Muscle layer of duodenum (tissue), 2 donors: ENCODE data around the gene DIRAS3.
"Not testable (repeated sequence)": the region's sequence is repeated elsewhere in the genome, so short reads cannot be mapped to it uniquely, and the experiment has no call there.

Experiments used
- H3K27ac ChIP-seq: one replicate; pipeline ENCODE4 v1.7.0; 2013; ENCODE audit warnings: mild to moderate bottlenecking, low read length
- H3K27me3 ChIP-seq: one replicate; pipeline ENCODE4 v1.7.0; 2013; ENCODE audit warnings: low read depth, mild to moderate bottlenecking, control low read depth, low read length
- H3K36me3 ChIP-seq, 2 donors: one replicate each; pipeline ENCODE4 v1.7.0; 2013; ENCODE audit warnings: low read length in 2 of 2, control low read depth in 1 of 2, mild to moderate bottlenecking in 1 of 2; ENCODE audit not compliant: insufficient read depth in 2 of 2, control insufficient read depth in 1 of 2
- H3K4me1 ChIP-seq, 2 donors: one replicate each; pipeline ENCODE4 v1.7.0; 2013; ENCODE audit warnings: low read length in 2 of 2, mild to moderate bottlenecking in 2 of 2, control low read depth in 1 of 2, moderate library complexity in 1 of 2; ENCODE audit not compliant: insufficient read depth in 2 of 2, control insufficient read depth in 1 of 2
- H3K4me3 ChIP-seq, 2 donors: one replicate each; pipeline ENCODE4 v1.7.0; 2013; ENCODE audit warnings: low read length in 2 of 2, low read depth in 1 of 2, mild to moderate bottlenecking in 1 of 2
- H3K9me3 ChIP-seq, 2 donors: one replicate each; pipeline ENCODE4 v1.7.0; 2013; ENCODE audit warnings: low read length in 2 of 2, control low read depth in 1 of 2, mild to moderate bottlenecking in 1 of 2; ENCODE audit not compliant: control insufficient read depth in 1 of 2
- donor health status: healthy.

The DIRAS3 gene

DNA sequence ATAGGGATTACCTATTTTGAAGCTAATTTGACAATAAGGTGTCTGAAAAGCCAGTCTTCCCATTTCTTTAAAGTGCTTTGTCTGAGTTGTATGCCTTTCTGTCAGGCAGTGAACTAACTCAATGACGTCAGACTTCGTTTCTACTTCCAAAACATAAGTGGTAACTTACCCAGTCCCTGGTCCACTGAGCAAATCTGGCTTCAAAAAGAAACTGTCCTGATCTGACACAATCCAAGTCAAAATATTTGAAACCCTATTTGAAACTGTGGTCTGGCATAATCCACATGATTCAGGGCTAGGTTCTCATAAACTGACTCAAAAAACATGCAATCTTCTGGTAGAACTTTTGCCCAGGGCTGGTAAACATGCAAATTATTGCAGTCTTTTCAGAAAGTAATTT is 34.0 kb downstream of the DIRAS3 start:
- Histone ChIP-seq H3K4me1 (no peaks in the 10 kb centered on the region), H3K27me3 (no peaks in the 10 kb centered on the region)

DNA sequence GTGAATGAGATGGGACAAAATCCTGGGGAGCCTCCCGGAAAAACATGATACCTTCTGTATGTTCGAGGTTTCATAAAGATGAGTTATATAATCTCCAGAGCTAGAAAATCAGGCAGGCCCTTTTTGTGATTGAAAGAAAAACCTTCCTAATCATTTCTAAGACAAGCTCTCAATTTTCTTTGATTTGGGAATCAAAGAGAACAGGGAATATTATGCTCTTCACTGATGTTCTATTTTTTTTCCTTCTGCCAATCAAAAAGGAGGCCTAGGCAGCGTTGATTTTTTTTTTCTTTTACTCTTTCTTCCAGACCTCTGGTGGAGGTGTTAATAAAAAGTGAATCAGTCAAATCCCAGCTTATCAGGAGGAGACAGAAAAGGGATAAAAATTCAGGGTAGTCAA is 34.5 kb downstream of the DIRAS3 start:
- Histone ChIP-seq H3K4me1 (no peaks in the 10 kb centered on the region), H3K36me3 (no peaks in the 10 kb centered on the region), H3K9me3 (no peaks in the 10 kb centered on the region), H3K4me3 (no peak overlapping the region), H3K27me3 (no peaks in the 10 kb centered on the region), H3K27ac (no peak overlapping the region)

More for the DNA sequence above, 34.0 kb downstream of the DIRAS3 start:
- no peak overlapping the region for H3K27ac ChIP-seq
- H3K36me3 ChIP-seq: no peaks in the 10 kb centered on the region
- no peaks in the 10 kb centered on the region for H3K9me3 ChIP-seq
- H3K4me3 ChIP-seq: no peak overlapping the region

DNA sequence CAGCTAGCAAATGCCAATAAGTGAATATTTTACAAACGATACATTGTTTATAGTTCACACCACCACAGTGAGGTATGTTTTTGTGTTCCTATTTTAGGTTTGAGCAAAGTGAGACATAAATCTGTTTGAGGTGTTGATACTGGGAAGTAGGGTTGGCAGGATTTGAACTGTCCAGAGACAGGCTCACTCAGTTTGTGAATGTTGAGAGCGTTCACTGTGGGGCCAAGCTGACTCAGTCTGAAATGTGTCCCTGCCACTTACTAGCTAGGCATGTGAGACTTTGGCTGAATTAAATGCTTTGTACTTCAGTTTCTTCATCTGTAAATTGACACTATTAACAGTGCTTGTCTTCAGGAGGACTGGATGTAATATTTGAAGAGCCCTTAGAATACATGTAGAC is 35.1 kb downstream of the DIRAS3 start:
- no peaks in the 10 kb centered on the region for H3K36me3 ChIP-seq
- no peaks in the 10 kb centered on the region for H3K9me3 ChIP-seq
- H3K27me3 ChIP-seq: no peaks in the 10 kb centered on the region
- H3K4me3 ChIP-seq: no peak overlapping the region
- H3K4me1 ChIP-seq: no peaks in the 10 kb centered on the region
- H3K27ac ChIP-seq: no peak overlapping the region

DNA sequence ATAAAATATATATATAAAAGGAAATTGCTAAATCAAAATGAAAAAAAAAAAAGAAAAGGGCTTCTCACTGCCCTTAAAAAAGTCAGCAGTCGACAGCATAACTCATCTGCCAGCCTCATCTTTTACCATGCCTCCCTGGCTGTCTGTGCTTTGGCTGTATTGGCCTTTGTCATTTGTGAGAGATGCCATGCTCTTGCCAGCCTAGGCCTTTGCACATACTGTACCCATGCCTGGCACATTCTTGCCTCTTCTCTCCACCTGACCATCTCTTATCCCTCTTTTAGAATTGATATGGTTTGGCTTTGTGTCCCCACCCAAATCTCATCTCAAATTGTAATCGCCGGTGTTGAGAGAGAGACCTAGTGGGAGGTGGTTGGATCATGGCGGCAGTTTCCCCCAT is 37.1 kb downstream of the DIRAS3 start:
- Histone ChIP-seq H3K4me1 (no peaks in the 10 kb centered on the region), H3K9me3 (no peaks in the 10 kb centered on the region)

DNA sequence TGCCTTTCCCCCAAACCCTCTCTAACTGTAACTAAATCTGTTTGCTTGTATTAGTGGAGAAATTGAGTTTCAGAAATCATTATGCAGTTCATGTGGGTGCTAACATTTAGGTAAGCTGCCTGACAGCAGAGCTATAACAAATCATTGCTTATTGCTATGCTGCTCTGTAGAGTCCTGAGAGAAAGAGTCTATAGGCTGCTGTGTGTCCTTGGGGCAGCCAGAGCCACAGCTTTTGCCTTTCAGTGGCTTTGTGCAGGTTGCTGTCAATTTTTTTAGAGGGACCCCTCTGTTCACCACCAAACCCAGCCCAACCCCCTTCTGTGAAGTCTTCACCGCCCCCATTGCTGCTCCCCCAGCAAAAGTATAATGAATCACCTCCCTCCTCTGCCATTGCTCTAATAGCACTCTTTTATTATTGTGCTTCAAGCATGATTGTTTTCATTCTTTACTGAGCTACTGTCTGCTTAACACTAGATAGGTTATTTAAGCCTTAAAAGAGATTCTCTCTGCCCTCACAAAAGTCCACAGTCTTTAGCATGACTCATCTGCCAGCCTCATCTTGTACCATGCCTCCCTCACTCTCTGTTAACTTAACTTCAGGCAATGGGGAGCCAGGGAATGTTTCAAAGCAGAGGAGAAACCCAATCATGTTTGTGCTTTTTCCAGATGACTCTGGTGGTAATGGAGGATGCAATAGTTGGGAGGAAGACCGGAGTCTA is 38.6 kb downstream of the DIRAS3 start:
- H3K4me1 ChIP-seq: no peaks in the 10 kb centered on the region
- no peaks in the 10 kb centered on the region for H3K36me3 ChIP-seq
- H3K4me3 ChIP-seq: no peak overlapping the region
- no peak overlapping the region for H3K27ac ChIP-seq
- H3K27me3 ChIP-seq: no peaks in the 10 kb centered on the region
- no peaks in the 10 kb centered on the region for H3K9me3 ChIP-seq

More for the DNA sequence above, 37.1 kb downstream of the DIRAS3 start:
- Histone ChIP-seq H3K27me3 (no peaks in the 10 kb centered on the region), H3K36me3 (no peaks in the 10 kb centered on the region), H3K4me3 (no peak overlapping the region), H3K27ac (no peak overlapping the region)

DNA sequence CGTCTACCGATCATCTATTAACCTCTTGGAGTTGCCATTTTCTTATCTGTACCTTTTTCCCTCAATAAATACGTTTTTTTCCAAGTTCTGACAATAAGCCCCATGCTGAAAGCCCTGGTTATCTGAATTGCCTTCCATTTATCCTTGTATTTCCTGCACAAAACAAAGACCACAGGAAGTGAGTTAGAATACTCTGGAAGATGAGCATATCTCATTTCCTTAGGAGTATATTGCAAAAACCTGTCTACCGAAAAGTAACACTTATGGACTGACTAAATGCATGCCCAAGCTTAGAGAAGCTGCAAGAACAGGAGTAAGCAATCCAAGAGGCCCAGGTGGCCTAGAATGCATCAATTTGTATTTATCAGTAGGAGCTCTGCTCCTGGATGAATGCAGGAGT is 39.9 kb downstream of the DIRAS3 start:
- Histone ChIP-seq H3K4me1 (no peaks in the 10 kb centered on the region), H3K27me3 (no peaks in the 10 kb centered on the region), H3K36me3 (no peaks in the 10 kb centered on the region), H3K27ac (no peak overlapping the region), H3K4me3 (no peak overlapping the region), H3K9me3 (no peaks in the 10 kb centered on the region)

DNA sequence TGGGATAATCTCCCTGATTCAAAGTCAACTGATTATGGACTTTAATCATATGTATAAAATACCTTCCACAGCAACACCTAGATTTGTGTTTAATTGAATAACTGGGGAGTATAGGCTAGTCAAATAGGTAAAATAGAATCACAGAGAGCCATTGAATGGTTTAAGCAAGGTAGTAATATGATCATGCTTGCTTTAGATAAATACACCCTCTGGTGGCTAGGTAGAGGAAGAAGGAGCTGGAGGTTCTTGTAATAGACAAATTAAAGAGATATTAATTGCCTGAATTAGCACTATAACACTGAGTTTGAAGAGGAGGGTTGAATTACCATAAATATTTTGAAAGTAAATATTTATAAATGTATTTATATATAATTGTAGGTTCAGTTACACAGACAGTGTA is 40.3 kb downstream of the DIRAS3 start:
- Histone ChIP-seq H3K27ac (no peak overlapping the region), H3K4me1 (no peaks in the 10 kb centered on the region), H3K27me3 (no peaks in the 10 kb centered on the region), H3K9me3 (no peaks in the 10 kb centered on the region), H3K36me3 (no peaks in the 10 kb centered on the region), H3K4me3 (no peak overlapping the region)

DNA sequence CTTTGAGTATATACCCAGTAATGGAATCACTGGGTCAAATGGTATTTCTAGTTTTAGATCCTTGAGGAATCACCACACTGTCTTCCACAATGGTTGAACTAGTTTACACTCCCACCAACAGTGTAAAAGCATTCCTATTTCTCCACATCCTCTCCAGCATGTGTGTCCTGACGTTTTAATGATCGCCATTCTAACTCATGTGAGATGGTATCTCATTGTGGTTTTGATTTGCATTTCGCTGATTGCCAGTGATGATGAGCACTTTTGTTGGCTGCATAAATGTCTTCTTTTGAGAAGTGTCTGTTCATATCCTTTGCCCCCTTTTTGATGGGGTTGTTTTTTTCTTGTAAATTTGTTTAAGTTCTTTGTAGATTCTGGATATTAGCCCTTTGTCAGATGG is 46.8 kb downstream of the DIRAS3 start:
- not testable (repeated sequence) for H3K27me3 ChIP-seq, H3K36me3 ChIP-seq, H3K4me3 ChIP-seq, H3K4me1 ChIP-seq, H3K27ac ChIP-seq, H3K9me3 ChIP-seq

DNA sequence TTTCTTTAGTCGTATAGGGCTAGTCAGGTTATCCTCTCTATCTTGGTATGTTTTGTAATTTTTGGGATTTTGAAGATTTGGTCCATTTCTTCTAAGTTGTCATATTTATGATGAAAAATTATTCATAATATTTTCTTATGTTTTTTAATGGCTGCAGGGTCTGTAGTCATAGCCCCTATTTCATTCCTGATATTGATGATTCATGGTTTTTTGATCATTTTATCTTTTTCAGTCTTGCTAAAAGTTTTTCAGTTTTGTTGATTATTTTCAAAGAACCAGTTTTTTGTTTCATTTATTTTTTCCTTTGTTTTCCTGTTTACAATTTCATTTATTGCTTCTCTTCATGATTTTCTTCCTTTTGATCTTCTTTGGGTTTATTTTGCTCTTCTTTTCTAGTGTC is 50.2 kb downstream of the DIRAS3 start:
- Histone ChIP-seq H3K27ac (no peak overlapping the region), H3K27me3 (no peaks in the 10 kb centered on the region), H3K4me3 (no peak overlapping the region), H3K36me3 (no peaks in the 10 kb centered on the region), H3K9me3 (peaks cover 0 to 10% of the 10 kb centered on the region in 2 donors), H3K4me1 (no peaks in the 10 kb centered on the region)

DNA sequence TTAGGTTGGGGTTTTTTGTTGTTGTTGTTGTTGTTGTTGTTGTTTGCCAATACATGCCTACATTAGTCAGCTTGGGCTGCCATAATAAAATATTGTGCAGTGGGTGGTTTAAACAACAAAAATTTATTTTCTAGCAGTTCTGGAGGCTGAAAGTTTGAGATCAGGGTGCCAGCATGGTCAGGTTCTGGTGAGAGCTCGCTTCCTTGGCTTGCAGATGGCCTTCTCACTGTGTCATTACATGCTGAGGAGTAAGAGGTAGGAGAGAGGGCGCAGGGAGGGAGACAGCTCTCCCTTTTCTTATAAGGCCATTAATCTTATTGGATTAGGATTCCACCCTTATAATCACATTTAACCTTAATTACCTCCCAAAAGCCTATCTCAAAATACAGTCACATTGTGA is 52.7 kb downstream of the DIRAS3 start:
- Histone ChIP-seq H3K9me3 (peaks cover 0 to 16% of the 10 kb centered on the region in 2 donors), H3K4me3 (no peak overlapping the region), H3K27me3 (no peaks in the 10 kb centered on the region), H3K4me1 (no peaks in the 10 kb centered on the region), H3K27ac (no peak overlapping the region), H3K36me3 (no peaks in the 10 kb centered on the region)
